ENCODE measurements around the gene SLC51B. TPM values are rescaled to one million over a fixed set of nuclear protein-coding genes. Genes with fewer than 3 reads are reported as not detected.
A peak's percentile ranks its signal among the peaks of the same experiment; 100 is the strongest.
"Not testable (repeated sequence)": the region's sequence is repeated elsewhere in the genome, so short reads cannot be mapped to it uniquely, and the experiment has no call there.

Gene SLC51B
- total RNA-seq, 1 experiment from 2014 or later, result 0.36 TPM

DNA sequence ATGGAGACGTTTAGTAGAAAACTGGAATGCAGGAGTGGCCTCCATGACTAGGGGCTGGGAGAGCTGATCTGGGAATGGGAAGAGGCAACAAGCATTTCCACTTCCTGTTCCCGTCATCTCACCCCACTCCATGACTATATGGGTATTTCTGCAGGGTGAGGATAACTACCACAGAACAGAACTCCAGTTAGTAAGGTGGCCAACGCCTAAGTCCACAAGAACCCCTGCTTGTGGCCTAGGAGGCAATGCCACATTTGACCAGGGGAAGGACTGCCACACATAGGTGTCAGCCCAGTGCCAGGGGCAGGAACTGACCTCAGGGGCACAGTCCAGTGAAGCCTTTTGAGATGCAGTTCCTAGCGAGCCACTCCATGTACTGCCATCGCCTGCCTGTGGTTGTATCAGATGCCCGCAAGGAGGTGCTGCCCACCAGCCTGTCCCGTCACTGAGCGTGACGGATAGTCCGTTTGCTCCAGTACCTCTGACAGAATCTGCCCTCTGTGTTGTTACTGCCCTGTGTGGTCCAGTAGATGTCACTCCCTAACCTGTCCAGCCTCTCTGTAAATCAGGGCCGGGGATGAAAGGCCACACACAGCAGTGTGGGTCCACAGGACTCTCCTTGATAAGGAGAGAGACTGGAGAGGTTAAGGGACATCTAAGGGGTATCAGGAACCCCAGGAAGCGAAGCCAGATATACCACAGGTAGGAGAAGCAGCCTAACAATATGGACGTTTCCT is 12.2 kb upstream of the SLC51B start:
- Histone ChIP-seq H3K4me1 (peaks cover 11% of the 10 kb centered on the region; the same call in 1 of the 2 replicates), H3K27ac (no peak overlapping the region; the same call in 1 of the 2 replicates), H3K36me3 (no peaks in the 10 kb centered on the region), H3K9me3 (replicated peaks) (no peaks in the 10 kb centered on the region), H3K27me3 (no peaks in the 10 kb centered on the region), H3K4me3 (peak overlapping the region; percentile 13)
- DNase-seq, result peak; percentile 85 to 94

DNA sequence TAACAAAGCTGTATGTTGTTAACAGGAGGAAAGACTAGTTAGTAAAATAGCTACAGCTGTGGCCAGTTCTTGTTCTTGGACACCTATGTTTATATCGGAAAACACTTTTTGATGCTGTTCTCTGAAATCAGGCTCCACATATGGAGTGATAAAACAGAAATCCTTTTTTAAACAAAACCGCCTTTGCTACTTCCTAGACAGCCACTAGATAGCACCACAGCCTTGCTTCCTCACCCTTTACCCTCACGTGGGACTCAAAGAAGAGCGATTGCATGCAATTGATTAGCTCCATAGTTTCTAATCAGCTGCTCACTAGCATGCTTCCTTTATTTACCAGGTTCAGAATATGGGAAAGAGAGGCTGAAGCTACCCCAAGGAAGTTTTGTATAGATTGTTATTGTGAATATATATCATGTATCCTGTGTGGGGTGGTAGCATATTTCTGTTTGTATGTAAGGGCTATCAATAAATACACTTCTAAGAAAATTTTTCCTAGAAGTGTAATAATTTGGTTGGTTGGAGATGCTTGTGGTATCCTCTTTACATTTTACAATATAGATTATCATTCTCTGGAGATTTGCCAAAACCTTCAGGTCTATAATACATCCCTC is 11.4 kb upstream of the SLC51B start:
- Histone ChIP-seq H3K9me3 (replicated peaks) (no peaks in the 10 kb centered on the region), H3K36me3 (no peaks in the 10 kb centered on the region), H3K4me1 (peaks cover 11% of the 10 kb centered on the region; the same call in 1 of the 2 replicates), H3K27ac (no peak overlapping the region; the same call in 1 of the 2 replicates), H3K27me3 (no peaks in the 10 kb centered on the region), H3K4me3 (peak overlapping the region; percentile 13; the same call in 1 of the 2 replicates)
- peak; percentile 48 to 69 for DNase-seq

DNA sequence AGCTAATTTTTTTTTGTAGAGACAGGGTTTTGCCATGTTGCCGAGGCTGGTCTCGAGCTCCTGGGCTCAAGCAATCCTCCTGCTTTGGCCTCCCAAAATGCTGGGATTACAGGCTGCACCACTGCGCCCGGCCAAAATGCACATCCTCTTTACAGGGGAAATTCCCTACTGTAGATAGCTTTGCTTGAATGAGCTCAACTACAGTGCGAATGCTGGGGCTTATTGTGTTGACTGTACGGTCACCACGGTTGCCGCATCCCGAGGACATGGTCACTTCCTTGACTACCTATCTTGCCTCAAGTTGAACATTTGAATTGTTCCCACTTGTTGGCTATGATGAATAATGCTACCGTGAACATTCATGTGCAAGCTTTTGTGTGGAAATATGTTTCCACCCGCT is 10.5 kb upstream of the SLC51B start:
- no peaks in the 10 kb centered on the region for H3K9me3 ChIP-seq (replicated peaks)
- H3K4me3 ChIP-seq, result no peak overlapping the region
- no peaks in the 10 kb centered on the region for H3K36me3 ChIP-seq
- no peaks in the 10 kb centered on the region for H3K27me3 ChIP-seq
- DNase-seq, result no peak
- H3K27ac ChIP-seq, result no peak overlapping the region
- H3K4me1 ChIP-seq, result peaks cover 10% of the 10 kb centered on the region; the same call in 1 of the 2 replicates

DNA sequence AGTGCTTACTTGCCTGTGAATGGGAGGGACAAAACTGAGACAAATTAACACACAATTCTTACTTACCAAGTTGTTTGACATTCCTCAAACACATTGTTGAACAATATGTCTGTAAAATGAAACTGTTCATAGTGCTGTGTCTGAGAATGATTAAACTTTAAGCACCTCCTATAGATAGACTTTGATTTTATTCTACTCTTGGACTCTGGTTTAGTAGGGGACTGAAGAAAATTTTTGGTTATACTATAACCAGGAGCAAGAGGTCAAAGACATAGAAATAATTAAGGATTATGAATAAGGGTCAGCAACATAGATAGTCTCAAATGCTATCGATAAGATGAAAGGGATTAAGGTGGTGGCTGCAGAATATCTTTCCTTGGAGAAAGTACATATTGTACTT is 7.9 kb upstream of the SLC51B start:
- DNase-seq, result no peak
- H3K9me3 ChIP-seq (replicated peaks), result no peaks in the 10 kb centered on the region
- H3K36me3 ChIP-seq, result no peaks in the 10 kb centered on the region
- H3K4me3 ChIP-seq, result no peak overlapping the region
- 0 out of 2 replicates have a peak, but pooled peaks cover 3% of the 10 kb centered on the region for H3K4me1 ChIP-seq
- no peaks in the 10 kb centered on the region for H3K27me3 ChIP-seq
- H3K27ac ChIP-seq, result no peak overlapping the region

DNA sequence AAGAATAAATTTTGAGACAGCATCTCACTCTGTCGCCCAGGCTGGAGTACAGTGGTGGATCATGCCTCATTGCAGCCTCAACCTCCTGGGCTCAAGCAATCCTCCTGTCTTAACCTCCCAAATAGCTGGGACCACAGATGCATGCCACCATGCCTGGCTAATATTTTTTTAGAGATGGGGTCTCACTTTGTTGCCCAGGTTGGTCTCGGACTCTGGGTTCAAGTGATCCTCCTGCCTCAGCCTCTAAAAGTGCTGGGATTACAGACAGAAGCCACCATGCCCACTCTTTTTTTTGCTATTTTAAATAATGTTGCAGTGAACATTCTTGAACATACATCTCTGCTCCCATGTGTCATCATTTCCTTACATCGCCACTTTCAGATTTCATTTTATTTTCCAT is 6.8 kb upstream of the SLC51B start:
- Histone ChIP-seq H3K36me3 (no peaks in the 10 kb centered on the region), H3K27ac (no peak overlapping the region), H3K4me3 (no peak overlapping the region), H3K27me3 (no peaks in the 10 kb centered on the region), H3K9me3 (replicated peaks) (no peaks in the 10 kb centered on the region), H3K4me1 (0 out of 2 replicates have a peak, but pooled peaks cover 3% of the 10 kb centered on the region)
- DNase-seq, result no peak

DNA sequence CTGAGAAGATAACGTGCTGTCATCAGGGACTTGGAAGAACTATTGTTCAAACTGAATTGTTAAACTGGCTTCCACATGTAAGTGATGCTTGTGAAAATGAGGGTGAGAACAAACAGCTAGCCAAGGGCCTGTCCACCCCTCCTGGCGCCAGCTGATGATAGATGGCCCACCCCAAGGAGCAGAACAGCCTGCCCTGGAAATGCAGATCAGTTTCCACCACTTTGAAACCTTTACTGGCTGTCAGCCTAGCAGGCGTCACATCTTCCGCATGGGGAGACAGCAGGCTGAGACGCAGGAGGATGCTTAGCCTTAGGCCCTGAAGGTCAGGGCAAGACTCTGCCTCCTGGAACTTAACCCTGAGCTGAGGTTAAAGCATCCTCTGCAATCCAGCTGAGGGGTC is 6.4 kb upstream of the SLC51B start:
- no peaks in the 10 kb centered on the region for H3K27me3 ChIP-seq
- H3K4me3 ChIP-seq, result no peak overlapping the region
- 0 out of 2 replicates have a peak, but pooled peaks cover 3% of the 10 kb centered on the region for H3K4me1 ChIP-seq
- H3K27ac ChIP-seq, result no peak overlapping the region
- DNase-seq, result no peak
- no peaks in the 10 kb centered on the region for H3K9me3 ChIP-seq (replicated peaks)
- H3K36me3 ChIP-seq, result no peaks in the 10 kb centered on the region

DNA sequence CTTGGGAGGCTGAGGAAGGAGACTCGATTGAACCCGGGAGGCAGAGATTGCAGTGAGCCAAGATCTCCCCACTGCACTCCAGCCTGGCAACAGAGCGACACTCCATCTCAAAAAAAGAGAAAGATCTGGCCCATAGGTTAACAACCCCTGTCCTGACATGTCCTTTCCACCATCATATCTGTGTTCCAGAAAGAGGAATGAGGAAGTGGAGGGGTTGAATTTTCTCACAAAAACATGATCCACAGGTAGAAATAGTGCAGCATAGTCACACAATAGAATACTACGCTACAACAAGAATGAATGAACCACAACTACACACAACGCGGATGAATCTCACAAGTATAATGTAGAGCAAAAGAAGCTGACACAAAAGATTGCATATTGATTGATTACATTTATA is 4.7 kb upstream of the SLC51B start:
- Histone ChIP-seq H3K27me3 (no peaks in the 10 kb centered on the region), H3K4me1 (peaks cover 6% of the 10 kb centered on the region), H3K9me3 (replicated peaks) (no peaks in the 10 kb centered on the region), H3K27ac (no peak overlapping the region), H3K36me3 (no peaks in the 10 kb centered on the region), H3K4me3 (no peak overlapping the region)
- no peak for DNase-seq

DNA sequence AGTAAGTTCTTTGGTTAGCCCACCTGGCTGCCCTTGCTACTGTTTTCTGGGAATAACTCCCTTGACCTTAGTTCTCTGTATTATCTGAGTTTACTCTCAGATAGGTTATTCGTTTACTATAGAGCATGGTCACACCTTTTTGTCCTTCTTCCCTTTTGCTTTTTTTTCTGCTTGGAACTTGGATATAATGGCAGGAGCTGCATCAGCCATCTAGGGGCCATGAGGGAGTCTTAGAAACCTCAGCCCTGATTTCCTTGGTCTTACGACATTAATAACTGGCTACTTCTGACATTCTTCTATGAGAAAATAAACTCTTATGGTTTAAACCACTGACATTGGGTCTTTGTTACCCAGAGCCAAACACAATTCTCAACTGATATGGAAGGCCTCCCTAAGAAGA is 3.4 kb upstream of the SLC51B start:
- DNase-seq, result no peak
- Histone ChIP-seq H3K27ac (no peak overlapping the region), H3K9me3 (replicated peaks) (no peaks in the 10 kb centered on the region), H3K36me3 (no peaks in the 10 kb centered on the region), H3K4me1 (peaks cover 9% of the 10 kb centered on the region), H3K27me3 (no peaks in the 10 kb centered on the region), H3K4me3 (no peak overlapping the region)

DNA sequence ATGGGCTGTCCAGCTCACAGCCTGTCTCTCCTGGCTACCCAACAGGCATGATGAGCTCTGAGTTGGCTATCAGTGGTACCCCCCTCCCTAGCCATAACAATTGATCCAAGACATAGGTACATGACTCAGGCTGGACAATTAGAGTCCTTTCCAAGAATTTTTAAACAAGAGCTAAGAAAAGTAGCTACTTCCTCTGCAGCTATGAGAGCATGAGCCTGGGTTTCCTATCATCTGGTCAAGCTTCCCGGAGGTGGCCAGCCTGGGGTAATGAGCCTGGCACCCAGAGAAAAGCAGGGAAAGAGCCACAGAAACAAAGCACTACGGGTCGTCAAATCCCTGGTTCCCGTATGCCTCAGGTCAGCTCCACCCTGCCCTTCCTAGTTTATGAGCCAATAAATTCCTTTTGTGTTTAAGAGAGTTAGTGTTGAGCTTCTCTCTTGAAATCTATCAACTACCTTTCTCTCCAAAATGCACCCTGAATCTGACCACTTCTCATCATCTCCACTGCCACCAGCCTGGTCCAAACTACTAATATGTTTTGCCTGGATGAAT is 2.3 kb upstream of the SLC51B start:
- Histone ChIP-seq H3K27ac (no peak overlapping the region), H3K36me3 (no peaks in the 10 kb centered on the region), H3K9me3 (replicated peaks) (no peaks in the 10 kb centered on the region), H3K4me3 (no peak overlapping the region), H3K4me1 (peaks cover 9% of the 10 kb centered on the region), H3K27me3 (no peaks in the 10 kb centered on the region)
- no peak for DNase-seq

DNA sequence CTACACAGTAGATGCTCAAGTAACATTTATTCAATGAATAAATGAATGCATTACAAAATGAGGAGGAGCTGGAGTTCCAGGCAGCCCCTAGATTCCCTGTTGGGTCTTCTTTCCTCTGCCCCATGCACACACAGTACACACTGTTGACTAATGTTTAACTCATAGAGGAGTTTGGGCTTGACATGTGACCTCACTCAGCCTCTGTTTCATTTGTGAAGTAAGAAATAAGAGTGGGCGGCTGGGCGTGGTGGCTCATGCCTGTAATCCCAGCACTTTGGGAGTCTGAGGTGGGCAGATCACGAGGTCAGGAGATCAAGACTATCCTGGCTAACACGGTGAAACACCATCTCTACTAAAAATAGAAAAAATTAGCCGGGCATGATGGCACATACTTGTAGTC is 969 bp upstream of the SLC51B start:
- H3K27ac ChIP-seq; H3K9me3 ChIP-seq (replicated peaks); H3K4me1 ChIP-seq; H3K36me3 ChIP-seq; H3K27me3 ChIP-seq; H3K4me3 ChIP-seq; DNase-seq: not testable (repeated sequence)

DNA sequence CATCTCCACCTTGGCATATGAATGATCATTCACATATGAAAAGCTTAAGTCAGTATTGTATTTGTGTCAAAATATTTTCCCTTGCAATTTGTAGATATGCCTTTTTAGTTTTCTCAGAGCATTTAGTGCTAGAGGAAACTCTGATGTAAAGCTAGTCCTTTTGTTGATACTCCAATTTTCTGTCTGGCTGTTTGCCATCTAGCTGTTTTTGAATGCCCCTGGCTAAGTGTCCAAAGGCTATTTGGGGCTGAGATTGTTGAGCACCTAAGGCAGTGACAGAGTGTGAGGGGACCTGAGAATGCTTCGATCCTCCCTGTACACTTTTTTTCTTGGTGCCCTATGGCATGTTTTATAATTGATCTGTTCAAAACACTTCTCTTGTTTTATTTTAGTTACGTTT is 3.1 kb downstream of the SLC51B start:
- H3K36me3 ChIP-seq, result no peaks in the 10 kb centered on the region
- DNase-seq, result no peak
- no peak overlapping the region for H3K4me3 ChIP-seq
- no peaks in the 10 kb centered on the region for H3K27me3 ChIP-seq
- peaks cover 13% of the 10 kb centered on the region for H3K4me1 ChIP-seq
- no peak overlapping the region for H3K27ac ChIP-seq
- H3K9me3 ChIP-seq (replicated peaks), result no peaks in the 10 kb centered on the region

DNA sequence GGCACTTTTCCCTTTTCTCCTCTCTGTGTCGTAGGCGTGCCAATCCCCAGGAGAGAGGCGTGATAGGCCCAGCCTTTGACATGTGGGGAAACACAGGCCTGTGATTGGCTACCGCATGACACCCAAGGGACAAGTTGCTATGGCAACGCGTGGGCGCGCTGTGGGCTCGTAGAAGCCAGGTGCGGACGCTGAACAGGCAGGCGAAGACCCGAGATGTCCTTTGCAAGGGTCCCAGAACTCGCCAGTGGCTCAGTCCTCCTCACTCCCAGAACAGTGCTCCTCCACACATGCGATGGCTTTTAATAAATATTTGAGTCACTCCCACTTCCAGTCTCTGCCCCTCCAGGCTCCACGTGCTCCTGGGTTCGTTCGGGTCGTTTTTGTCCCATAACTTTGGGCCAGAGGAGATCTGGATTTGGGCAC is 4.2 kb downstream of the SLC51B start:
- DNase-seq, result peak; percentile 99 to 100
- Histone ChIP-seq H3K27ac (no peak overlapping the region), H3K4me3 (peak overlapping the region; percentile 19)

DNA sequence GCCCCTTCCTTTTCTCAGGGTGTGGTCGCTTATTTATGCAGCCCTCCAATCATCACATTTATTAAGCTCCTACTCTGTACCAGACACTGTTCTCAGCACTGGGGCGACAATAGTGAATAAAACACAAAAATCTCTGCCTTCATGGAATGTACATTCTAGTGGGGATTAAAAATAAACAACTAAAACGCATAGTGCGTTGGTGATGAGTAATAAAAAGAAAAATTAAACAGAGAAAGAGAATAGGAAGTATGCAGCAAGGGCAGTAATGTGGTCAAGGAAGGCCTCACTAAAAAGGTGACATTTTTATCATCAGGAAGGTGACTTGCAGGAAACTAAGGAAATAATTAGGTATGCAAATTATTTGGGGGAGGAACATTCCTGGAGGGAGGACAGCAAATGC is 5.1 kb downstream of the SLC51B start:
- Histone ChIP-seq H3K9me3 (replicated peaks) (no peaks in the 10 kb centered on the region), H3K27ac (no peak overlapping the region), H3K4me3 (no peak overlapping the region), H3K36me3 (no peaks in the 10 kb centered on the region), H3K27me3 (no peaks in the 10 kb centered on the region), H3K4me1 (peaks cover 18% of the 10 kb centered on the region)
- no peak for DNase-seq

More for the DNA sequence above, 4.2 kb downstream of the SLC51B start:
- Histone ChIP-seq H3K27me3 (no peaks in the 10 kb centered on the region), H3K36me3 (no peaks in the 10 kb centered on the region), H3K9me3 (replicated peaks) (no peaks in the 10 kb centered on the region), H3K4me1 (peaks cover 14% of the 10 kb centered on the region)

DNA sequence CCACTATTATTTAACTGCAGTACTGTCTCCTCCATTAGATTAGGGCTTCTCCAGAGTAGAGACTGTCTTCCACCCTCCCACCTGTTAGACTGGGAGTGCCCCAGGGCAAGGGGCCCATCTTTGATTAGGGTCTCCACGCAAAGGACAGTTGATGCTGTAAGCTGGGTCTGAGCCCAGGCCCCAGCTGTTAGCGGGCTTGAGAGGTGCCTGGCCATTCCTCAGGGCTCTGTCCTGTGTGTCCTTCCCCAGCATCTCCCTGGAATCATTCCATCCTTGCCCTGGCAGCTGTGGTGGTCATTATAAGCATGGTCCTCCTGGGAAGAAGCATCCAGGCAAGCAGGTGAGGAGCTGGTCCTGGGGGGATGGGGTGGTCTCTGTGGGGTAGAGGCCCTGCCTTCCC is 6.1 kb downstream of the SLC51B start:
- H3K4me1 ChIP-seq, result peaks cover 22% of the 10 kb centered on the region
- no peaks in the 10 kb centered on the region for H3K9me3 ChIP-seq (replicated peaks)
- peak; percentile 40 to 60 for DNase-seq
- H3K27ac ChIP-seq, result no peak overlapping the region
- H3K4me3 ChIP-seq, result no peak overlapping the region
- H3K36me3 ChIP-seq, result no peaks in the 10 kb centered on the region
- H3K27me3 ChIP-seq, result no peaks in the 10 kb centered on the region

DNA sequence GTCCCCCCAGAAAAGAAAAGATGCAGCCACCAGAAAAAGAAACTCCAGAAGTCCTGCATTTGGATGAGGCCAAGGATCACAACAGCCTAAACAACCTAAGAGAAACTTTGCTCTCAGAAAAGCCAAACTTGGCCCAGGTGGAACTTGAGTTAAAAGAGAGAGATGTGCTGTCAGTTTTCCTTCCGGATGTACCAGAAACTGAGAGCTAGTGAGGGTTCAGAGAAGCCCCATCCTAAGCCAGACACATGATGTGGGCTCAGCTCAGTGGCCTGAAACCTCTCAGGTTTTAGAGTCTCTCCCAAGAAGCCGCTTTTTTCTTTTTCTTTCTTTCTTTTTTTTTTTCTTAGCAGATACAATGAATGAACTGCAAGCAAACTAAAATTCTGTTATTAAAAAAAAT is 7.8 kb downstream of the SLC51B start:
- no peaks in the 10 kb centered on the region for H3K36me3 ChIP-seq
- H3K4me3 ChIP-seq, result no peak overlapping the region
- no peaks in the 10 kb centered on the region for H3K27me3 ChIP-seq
- H3K4me1 ChIP-seq, result peaks cover 35% of the 10 kb centered on the region
- no peak overlapping the region for H3K27ac ChIP-seq
- DNase-seq, result no peak
- H3K9me3 ChIP-seq (replicated peaks), result no peaks in the 10 kb centered on the region

Measured in SJCRH30 (cell line).